ENCODE results near the gene FSIP1.

DNA sequence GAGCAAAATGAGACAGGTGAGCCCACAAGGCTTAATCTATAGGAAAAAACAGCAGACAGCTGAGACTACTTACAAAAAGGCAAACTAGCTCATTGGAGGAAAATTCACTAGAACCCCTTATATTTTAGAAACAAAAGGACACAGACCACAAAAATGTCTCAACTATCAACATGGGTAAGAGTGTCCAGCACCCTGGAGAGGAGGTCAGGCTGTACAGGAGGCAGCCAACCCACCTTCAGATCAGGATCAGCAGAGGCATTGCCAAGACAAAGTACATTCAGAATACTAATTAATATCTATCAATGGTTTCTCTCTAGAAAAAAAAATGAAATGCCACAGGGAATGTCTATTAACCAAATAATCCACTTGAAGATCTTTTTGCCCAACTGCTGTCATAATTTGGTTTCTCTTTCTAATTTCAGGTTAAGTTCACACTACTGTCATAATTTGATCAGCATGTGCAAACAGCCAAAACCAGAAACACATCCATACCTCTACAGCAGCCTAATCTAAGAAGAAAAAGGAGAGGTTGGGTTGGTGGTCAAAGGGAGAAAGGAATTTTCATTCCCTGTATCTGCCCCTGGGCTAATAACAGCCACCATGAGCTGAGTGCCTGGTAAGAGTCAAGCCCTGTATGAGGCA is 227.8 kb downstream of the FSIP1 start:
- TF ChIP-seq EZH2 (IDR thresholded peaks at IDR 0.05): no peak
- TF ChIP-seq, protein P1, sequence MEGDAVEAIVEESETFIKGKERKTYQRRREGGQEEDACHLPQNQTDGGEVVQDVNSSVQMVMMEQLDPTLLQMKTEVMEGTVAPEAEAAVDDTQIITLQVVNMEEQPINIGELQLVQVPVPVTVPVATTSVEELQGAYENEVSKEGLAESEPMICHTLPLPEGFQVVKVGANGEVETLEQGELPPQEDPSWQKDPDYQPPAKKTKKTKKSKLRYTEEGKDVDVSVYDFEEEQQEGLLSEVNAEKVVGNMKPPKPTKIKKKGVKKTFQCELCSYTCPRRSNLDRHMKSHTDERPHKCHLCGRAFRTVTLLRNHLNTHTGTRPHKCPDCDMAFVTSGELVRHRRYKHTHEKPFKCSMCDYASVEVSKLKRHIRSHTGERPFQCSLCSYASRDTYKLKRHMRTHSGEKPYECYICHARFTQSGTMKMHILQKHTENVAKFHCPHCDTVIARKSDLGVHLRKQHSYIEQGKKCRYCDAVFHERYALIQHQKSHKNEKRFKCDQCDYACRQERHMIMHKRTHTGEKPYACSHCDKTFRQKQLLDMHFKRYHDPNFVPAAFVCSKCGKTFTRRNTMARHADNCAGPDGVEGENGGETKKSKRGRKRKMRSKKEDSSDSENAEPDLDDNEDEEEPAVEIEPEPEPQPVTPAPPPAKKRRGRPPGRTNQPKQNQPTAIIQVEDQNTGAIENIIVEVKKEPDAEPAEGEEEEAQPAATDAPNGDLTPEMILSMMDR (IDR thresholded peaks at IDR 0.05): no peak

All from neural progenitor cell (in vitro differentiated cells).